Measurements from ENCODE around the gene POLA1.
"Not testable (repeated sequence)": the region's sequence is repeated elsewhere in the genome, so short reads cannot be mapped to it uniquely, and the experiment has no call there.

POLA1 gene

GRCh38 chrX:24693453-24694202 is at the start of gene POLA1:
Gene POLA1 (plus strand): TSS chrX:24693918. CDS start chrX:24693962, 44 bp downstream.
- peak; percentile 92 for DNase-seq

GRCh38 chrX:24646006-24646405 is 47.7 kb upstream of the POLA1 start:
- DNase-seq = no peak

- peak; percentile 27 for DNase-seq
Measured at GRCh38 chrX:24646745-24647182, 47.0 kb upstream of the POLA1 start.

GRCh38 chrX:24647257-24648058 is 46.3 kb upstream of the POLA1 start, which contains the start of gene PCYT1B:
Gene PCYT1B (minus strand): TSS chrX:24647347. CDS start chrX:24647105, 242 bp downstream.
- peak; percentile 84 for DNase-seq

- no peak for DNase-seq
Measured at GRCh38 chrX:24648495-24648894, 45.2 kb upstream of the POLA1 start.

- DNase-seq = no peak
Measured at GRCh38 chrX:24651783-24652182, 41.9 kb upstream of the POLA1 start.

GRCh38 chrX:24655679-24656078 is 38.0 kb upstream of the POLA1 start:
- DNase-seq = not testable (repeated sequence)

GRCh38 chrX:24657671-24658386 is 35.9 kb upstream of the POLA1 start:
- DNase-seq = no peak

GRCh38 chrX:24658421-24658820 is 35.3 kb upstream of the POLA1 start:
- no peak for DNase-seq

- no peak for DNase-seq
Measured at GRCh38 chrX:24659106-24659505, 34.6 kb upstream of the POLA1 start.

GRCh38 chrX:24659646-24660045 is 34.1 kb upstream of the POLA1 start:
- no peak for DNase-seq

- DNase-seq = no peak
Measured at GRCh38 chrX:24661292-24661691, 32.4 kb upstream of the POLA1 start.

- DNase-seq = no peak
Measured at GRCh38 chrX:24662352-24662751, 31.4 kb upstream of the POLA1 start.

GRCh38 chrX:24668111-24668510 is 25.6 kb upstream of the POLA1 start:
- no peak for DNase-seq

GRCh38 chrX:24672701-24673190 is 21.0 kb upstream of the POLA1 start:
- DNase-seq = no peak

GRCh38 chrX:24673424-24673823 is 20.3 kb upstream of the POLA1 start:
- no peak for DNase-seq

GRCh38 chrX:24676403-24677024 is 17.2 kb upstream of the POLA1 start:
- no peak for DNase-seq

- no peak for DNase-seq
Measured at GRCh38 chrX:24682739-24683432, 10.8 kb upstream of the POLA1 start.

- DNase-seq = no peak
Measured at GRCh38 chrX:24684048-24684447, 9.7 kb upstream of the POLA1 start.

- DNase-seq = no peak
Measured at GRCh38 chrX:24692305-24692704, 1.4 kb upstream of the POLA1 start.

- no peak for DNase-seq
Measured at GRCh38 chrX:24694825-24695224, 1.1 kb downstream of the POLA1 start.

- no peak for DNase-seq
Measured at GRCh38 chrX:24696294-24696693, 2.6 kb downstream of the POLA1 start.

Measured in DMS 273 treated with DMSO at 0.1 percent for 48 hours (cell line).